GM06990 (cell line): ENCODE results near the gene TECRL.

Experiments
- DNase-seq: peaks from one replicate; pipeline ENCODE4 v3.0.0-alpha.2; 2011; ENCODE audit not compliant: insufficient read length; ENCODE audit errors: extremely low read depth
- H3K27me3 ChIP-seq: replicated peaks from 2 replicates; pipeline ENCODE4 v1.6.0; 2011; ENCODE audit warnings: low read length; ENCODE audit not compliant: control insufficient read depth, insufficient read depth
- H3K36me3 ChIP-seq: 2 replicates; pipeline ENCODE4 v1.5.1; 2011; ENCODE audit warnings: low read length; ENCODE audit not compliant: control insufficient read depth, insufficient read depth
- H3K4me3 ChIP-seq: replicated peaks from 2 replicates; pipeline ENCODE4 v1.5.1; 2011; ENCODE audit warnings: low read depth, mild to moderate bottlenecking, control low read depth, low read length
- CTCF ChIP-seq: IDR thresholded peaks from 2 replicates; pipeline ENCODE4 v1.5.1; 2011; ENCODE audit warnings: low read length, control low read depth, mild to moderate bottlenecking, inconsistent platforms; ENCODE audit not compliant: insufficient read depth, poor library complexity, severe bottlenecking

TECRL gene

GRCh38 chr4:64409300-64409699 is at the start of gene TECRL:
Gene TECRL, minus strand, starts transcription at chr4:64409450. Its CDS starts 99 bp downstream, at chr4:64409351.
- DNase-seq, result no peak
- Histone ChIP-seq H3K36me3 (no peaks in the 10 kb centered on the region), H3K27me3 (no peaks in the 10 kb centered on the region), H3K4me3 (no peak within 1 kb of the TSS)
- no peak for TF ChIP-seq CTCF

- Histone ChIP-seq H3K36me3 (no peaks in the 10 kb centered on the region), H3K27me3 (no peaks in the 10 kb centered on the region), H3K4me3 (no peak overlapping the region)
- no peak for DNase-seq
- no peak for TF ChIP-seq CTCF
These were observed 23.4 kb upstream of the TECRL start for GRCh38 chr4:64432674-64433073.

GRCh38 chr4:64430933-64431332 is 21.7 kb upstream of the TECRL start:
- TF ChIP-seq CTCF, result no peak
- DNase-seq, result no peak
- Histone ChIP-seq H3K27me3 (no peaks in the 10 kb centered on the region), H3K4me3 (no peak overlapping the region), H3K36me3 (no peaks in the 10 kb centered on the region)

- TF ChIP-seq CTCF, result no peak
- DNase-seq, result no peak
- no peaks in the 10 kb centered on the region for H3K36me3 ChIP-seq
- H3K4me3 ChIP-seq, result no peak overlapping the region
- no peaks in the 10 kb centered on the region for H3K27me3 ChIP-seq
These were observed 8.7 kb upstream of the TECRL start for GRCh38 chr4:64417974-64418373.

- no peaks in the 10 kb centered on the region for H3K27me3 ChIP-seq
- no peak for TF ChIP-seq CTCF
- H3K4me3 ChIP-seq, result no peak overlapping the region
- H3K36me3 ChIP-seq, result no peaks in the 10 kb centered on the region
- no peak for DNase-seq
These were observed 2.2 kb downstream of the TECRL start for GRCh38 chr4:64407000-64407399.

GRCh38 chr4:64405761-64406160 is 3.5 kb downstream of the TECRL start:
- Histone ChIP-seq H3K27me3 (no peaks in the 10 kb centered on the region), H3K36me3 (no peaks in the 10 kb centered on the region), H3K4me3 (no peak overlapping the region)
- no peak for DNase-seq
- TF ChIP-seq CTCF, result no peak
